SU-DHL-6 (cell line): ENCODE measurements around the gene PRRC2B.

ENCODE experiments used
- H2AFZ ChIP-seq: fragments of 200-600 bp; sonication (generic); 2 replicates; pipeline ENCODE4 v1.6.1; 2014; ENCODE audit warnings: low read depth, mild to moderate bottlenecking, moderate library complexity, mixed read lengths, antibody characterized with exemption, low read length; ENCODE audit not compliant: severe bottlenecking
- H3F3A ChIP-seq: fragments of 200-600 bp; shearing (Covaris generic); 2 replicates; pipeline ENCODE4 v1.6.0; 2016; ENCODE audit warnings: antibody characterized with exemption, mild to moderate bottlenecking; ENCODE audit not compliant: insufficient read depth
- H3K27ac ChIP-seq: fragments of 200-600 bp; sonication (generic); 2 replicates; pipeline ENCODE4 v1.5.1; 2016; ENCODE audit warnings: low read depth, mild to moderate bottlenecking, low read length, moderate library complexity, mixed read lengths
- H3K27me3 ChIP-seq: fragments of 200-600 bp; sonication (generic), shearing (Covaris generic); 2 replicates; pipeline ENCODE4 v1.6.0; 2014; ENCODE audit warnings: mild to moderate bottlenecking, low read length
- H3K36me3 ChIP-seq: fragments of 200-600 bp; sonication (generic); 2 replicates; pipeline ENCODE4 v1.6.1; 2014; ENCODE audit warnings: mild to moderate bottlenecking, low read length, mixed read lengths
- H3K4me2 ChIP-seq: fragments of 300-600, 200-600 bp; shearing (Covaris generic), sonication (generic); 2 replicates; pipeline ENCODE4 v1.6.0; 2014; ENCODE audit warnings: low read length, low read depth, mild to moderate bottlenecking; ENCODE audit not compliant: poor library complexity, severe bottlenecking
- H3K4me3 ChIP-seq: fragments of 200-600 bp; sonication (generic); 2 replicates; pipeline ENCODE4 v1.5.1; 2014; ENCODE audit warnings: antibody characterized with exemption, low read length, mild to moderate bottlenecking, mixed read lengths; ENCODE audit not compliant: insufficient read depth, poor library complexity, severe bottlenecking
- H3K79me2 ChIP-seq: fragments of 200-600 bp; sonication (generic); 2 replicates; pipeline ENCODE4 v1.6.1; 2014; ENCODE audit warnings: mild to moderate bottlenecking, low read length, moderate library complexity; ENCODE audit not compliant: insufficient read depth
- H3K9ac ChIP-seq: fragments of 200-600 bp; sonication (generic); 2 replicates; pipeline ENCODE4 v1.7.0; 2014; ENCODE audit warnings: mild to moderate bottlenecking, low read length
- H3K9me2 ChIP-seq: fragments of 200-600 bp; sonication (generic); replicated peaks from 2 replicates; pipeline ENCODE4 v1.6.1; 2014; ENCODE audit warnings: low read length; ENCODE audit not compliant: insufficient read depth
- H3K9me3 ChIP-seq: fragments of 200-600 bp; sonication (generic); 2 replicates; pipeline ENCODE4 v1.6.1; 2014; ENCODE audit warnings: low read length, mixed read lengths; ENCODE audit not compliant: insufficient read depth
- H4K20me1 ChIP-seq: fragments of 200-600 bp; sonication (generic); 2 replicates; pipeline ENCODE4 v1.6.1; 2014; ENCODE audit warnings: low read depth, mild to moderate bottlenecking, antibody characterized with exemption, low read length, moderate library complexity, mixed read lengths
- CTCF ChIP-seq: fragments of 200-600 bp; sonication (generic); IDR thresholded peaks from one replicate; pipeline ENCODE4 v1.5.1; 2017; ENCODE audit warnings: antibody characterized with exemption, mild to moderate bottlenecking, low read length, moderate library complexity; ENCODE audit not compliant: insufficient read depth, poor library complexity, severe bottlenecking
- EZH2phosphoT487 ChIP-seq: fragments of 200-600 bp; sonication (generic), shearing (Covaris generic); conservative IDR thresholded peaks from 2 replicates; pipeline ENCODE4 v1.6.1; 2018; ENCODE audit warnings: mild to moderate bottlenecking, antibody characterized with exemption, low read length, moderate library complexity, mixed read lengths

PRRC2B gene

GRCh38 chr9:131473198-131473885 lies 79.5 kb downstream of the PRRC2B start:
- Histone ChIP-seq H3K4me3 (no peak overlapping the region), H3K9me2 (no peaks in the 10 kb centered on the region), H4K20me1 (no peaks in the 10 kb centered on the region), H3K79me2 (peaks cover 11% of the 10 kb centered on the region), H3K36me3 (peaks cover 31% of the 10 kb centered on the region), H3K27me3 (no peaks in the 10 kb centered on the region), H3K9ac (no peak overlapping the region), H3K4me2 (no peak overlapping the region), H3K27ac (no peak overlapping the region), H2AFZ (no peak overlapping the region), H3K9me3 (no peaks in the 10 kb centered on the region), H3F3A (peaks cover 9% of the 10 kb centered on the region; the same call in 1 of the 2 replicates)
- TF ChIP-seq EZH2phosphoT487 (no peak), CTCF (no peak)

- Histone ChIP-seq H4K20me1 (no peaks in the 10 kb centered on the region), H3K9ac (no peak overlapping the region), H3K79me2 (peaks cover 11% of the 10 kb centered on the region), H3F3A (peaks cover 9% of the 10 kb centered on the region; the same call in 1 of the 2 replicates), H3K27ac (no peak overlapping the region), H3K4me2 (no peak overlapping the region), H3K36me3 (peaks cover 31% of the 10 kb centered on the region), H3K4me3 (no peak overlapping the region), H2AFZ (no peak overlapping the region), H3K9me2 (no peaks in the 10 kb centered on the region), H3K27me3 (no peaks in the 10 kb centered on the region), H3K9me3 (no peaks in the 10 kb centered on the region)
- TF ChIP-seq CTCF, result no peak
- no peak for TF ChIP-seq EZH2phosphoT487
These were observed 80.0 kb downstream of the PRRC2B start for GRCh38 chr9:131473891-131474290.

- H3F3A ChIP-seq, result peaks cover 9% of the 10 kb centered on the region; the same call in 1 of the 2 replicates
- no peak overlapping the region for H3K9ac ChIP-seq
- H3K9me3 ChIP-seq, result no peaks in the 10 kb centered on the region
- H3K27ac ChIP-seq, result no peak overlapping the region
- H3K4me2 ChIP-seq, result no peak overlapping the region
- H3K27me3 ChIP-seq, result no peaks in the 10 kb centered on the region
- no peak overlapping the region for H2AFZ ChIP-seq
- H3K79me2 ChIP-seq, result peaks cover 11% of the 10 kb centered on the region
- TF ChIP-seq EZH2phosphoT487, result no peak
- TF ChIP-seq CTCF, result no peak
- H3K4me3 ChIP-seq, result no peak overlapping the region
- H3K9me2 ChIP-seq, result no peaks in the 10 kb centered on the region
- H3K36me3 ChIP-seq, result peaks cover 31% of the 10 kb centered on the region
- H4K20me1 ChIP-seq, result no peaks in the 10 kb centered on the region
These were observed 80.8 kb downstream of the PRRC2B start for GRCh38 chr9:131474711-131475110.
